Mesendoderm (in vitro differentiated cells): Measurements from ENCODE around the gene OR5T2. TPM values are rescaled to one million over a fixed set of nuclear protein-coding genes. Genes with fewer than 3 reads are reported as not detected.
"Not testable (repeated sequence)": the region's sequence is repeated elsewhere in the genome, so short reads cannot be mapped to it uniquely, and the experiment has no call there.

Source experiments
- DNase-seq: peaks from one replicate; pipeline ENCODE4 v3.0.0; 2013
- H2AK5ac ChIP-seq: 2 replicates; pipeline ENCODE4 v1.6.1; 2013; ENCODE audit warnings: low read length, inconsistent platforms
- H2BK120ac ChIP-seq: 2 replicates; pipeline ENCODE4 v1.6.1; 2013; ENCODE audit warnings: low read depth, mild to moderate bottlenecking, low read length, moderate library complexity, mixed read lengths
- H2BK15ac ChIP-seq: replicated peaks from 2 replicates; pipeline ENCODE4 v1.6.1; 2013; ENCODE audit warnings: low read depth, mild to moderate bottlenecking, moderate library complexity
- H2BK5ac ChIP-seq: 2 replicates; pipeline ENCODE4 v1.6.1; 2013; ENCODE audit warnings: low read length, inconsistent platforms
- H3K18ac ChIP-seq: 2 replicates; pipeline ENCODE4 v1.6.1; 2013; ENCODE audit warnings: mild to moderate bottlenecking, low read length, mixed read lengths
- H3K23ac ChIP-seq: one replicate; pipeline ENCODE4 v1.6.1; 2013; ENCODE audit warnings: low read length
- H3K27ac ChIP-seq: 2 replicates; pipeline ENCODE4 v1.5.1; 2013; ENCODE audit warnings: low read depth, mild to moderate bottlenecking, inconsistent platforms, low read length, moderate library complexity
- H3K27me3 ChIP-seq: 2 replicates; pipeline ENCODE4 v1.6.1; 2013; ENCODE audit warnings: low read length, control low read depth, mild to moderate bottlenecking, inconsistent platforms; ENCODE audit not compliant: insufficient read depth, poor library complexity
- H3K36me3 ChIP-seq: 2 replicates; pipeline ENCODE4 v1.6.1; 2013; ENCODE audit warnings: low read length, inconsistent platforms; ENCODE audit not compliant: control insufficient read depth, insufficient read depth
- H3K4ac ChIP-seq: one replicate; pipeline ENCODE4 v1.6.1; 2013; ENCODE audit warnings: low read depth, mild to moderate bottlenecking, low read length, moderate library complexity
- H3K4me1 ChIP-seq: 2 replicates; pipeline ENCODE4 v1.6.1; 2013; ENCODE audit warnings: low read depth, low read length, inconsistent platforms; ENCODE audit not compliant: control insufficient read depth
- H3K4me2 ChIP-seq: 2 replicates; pipeline ENCODE4 v1.6.1; 2013; ENCODE audit warnings: low read length
- H3K4me3 ChIP-seq: 2 replicates; pipeline ENCODE4 v1.5.1; 2013; ENCODE audit warnings: mild to moderate bottlenecking, low read length
- H3K56ac ChIP-seq: one replicate; pipeline ENCODE4 v1.6.1; 2013; ENCODE audit warnings: low read length
- H3K79me1 ChIP-seq: 2 replicates; pipeline ENCODE4 v1.6.1; 2013; ENCODE audit warnings: low read length, inconsistent platforms
- H3K79me2 ChIP-seq: 2 replicates; pipeline ENCODE4 v1.6.1; 2013; ENCODE audit warnings: mild to moderate bottlenecking, low read length; ENCODE audit not compliant: control insufficient read depth, insufficient read depth
- H3K9ac ChIP-seq: 2 replicates; pipeline ENCODE4 v1.6.1; 2013; ENCODE audit warnings: low read length, inconsistent platforms
- H4K5ac ChIP-seq: one replicate; pipeline ENCODE4 v1.6.1; 2013; ENCODE audit warnings: low read length
- H4K8ac ChIP-seq: one replicate; pipeline ENCODE4 v1.6.1; 2013; ENCODE audit warnings: low read depth, mild to moderate bottlenecking, control low read depth, low read length, moderate library complexity
- WGBS: extraction: QIAGEN DNeasy Blood & Tissue Kit; methylation state at CpG from one replicate; pipeline ENCODE4 v1.1.7; 2013; ENCODE audit warnings: low lambda C conversion rate, missing lambda C conversion rate; ENCODE audit not compliant: insufficient coverage; ENCODE audit errors: extremely low coverage; 5-methylcytosine and 5-hydroxymethylcytosine counted together
- polyA plus RNA-seq, 2 experiments: library from polyadenylated mRNA; stranded (reverse); fragments of 200-250 nt; gene quantifications; one replicate each; pipeline ENCODE4 v1.2.3, GENCODE V29; 2013

The OR5T2 gene
- polyA plus RNA-seq (2013, experiment 1 of 2): not detected
- not detected for polyA plus RNA-seq (2013, experiment 2 of 2)

DNA sequence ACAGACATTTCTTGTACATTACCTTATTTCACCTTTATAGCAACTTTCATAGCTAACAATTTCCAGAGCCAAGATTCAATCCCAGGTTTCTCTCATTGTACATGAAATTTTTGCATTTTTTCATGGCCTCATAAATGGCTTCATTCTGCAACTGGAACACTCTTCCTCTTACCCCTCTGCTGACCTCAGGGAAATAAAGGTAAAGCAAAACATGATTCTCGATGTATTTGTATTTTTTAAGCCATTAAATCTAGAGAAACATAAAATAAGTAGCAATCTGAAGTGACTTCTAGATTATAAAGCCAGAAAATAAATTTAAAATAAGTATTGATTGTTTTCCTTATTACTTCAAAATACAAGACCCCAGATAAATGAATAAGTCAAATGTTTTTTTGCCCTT, at the start of gene OR5T2:
Gene OR5T2, minus strand, starts transcription at position 101 of the 400 bp plus-strand sequence. CDS start 1,193 bp downstream, outside the sequence.
- Histone ChIP-seq H2BK15ac (no peak within 1 kb of the TSS), H3K56ac (no peak within 1 kb of the TSS), H4K5ac (no peak within 1 kb of the TSS), H3K18ac (no peak within 1 kb of the TSS), H2BK120ac (no peak within 1 kb of the TSS), H2AK5ac (no peak within 1 kb of the TSS), H3K4me2 (no peak within 1 kb of the TSS), H3K9ac (no peak within 1 kb of the TSS), H3K4me1 (no peaks in the 10 kb centered on the region), H2BK5ac (no peak within 1 kb of the TSS), H3K27ac (no peak within 1 kb of the TSS), H3K4me3 (no peak within 1 kb of the TSS), H3K79me2 (no peaks in the 10 kb centered on the region), H3K27me3 (no peaks in the 10 kb centered on the region), H3K79me1 (no peaks in the 10 kb centered on the region), H3K4ac (no peak within 1 kb of the TSS), H3K36me3 (no peaks in the 10 kb centered on the region), H3K23ac (no peak within 1 kb of the TSS), H4K8ac (no peak within 1 kb of the TSS)
- no peak for DNase-seq
- no CpG with 5 or more reads among the region's 1 CpG for WGBS

DNA sequence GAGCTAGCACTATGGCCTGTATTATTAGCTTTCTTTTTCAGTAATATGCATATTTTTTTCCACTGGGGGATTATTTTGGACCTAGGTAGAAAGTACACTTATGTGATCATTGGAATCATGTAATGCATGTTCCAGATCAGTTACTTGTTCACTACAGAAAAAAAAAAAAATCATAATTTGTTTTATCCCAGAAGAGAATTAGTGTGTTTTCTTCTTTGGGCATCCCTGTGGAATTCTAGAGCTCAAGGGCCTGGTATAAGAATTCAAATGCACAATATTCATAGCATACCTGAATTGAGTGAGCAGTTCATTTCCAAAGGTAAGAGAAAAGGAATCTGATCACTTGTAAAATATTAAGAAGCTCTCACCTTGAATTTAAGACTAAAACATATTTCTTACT, 39.8 kb upstream of the OR5T2 start, which contains the start of gene OR5T1:
Gene OR5T1, plus strand, starts transcription at position 301 of the 400 bp plus-strand sequence. CDS start 1,485 bp downstream, outside the sequence.
- Histone ChIP-seq H3K4me3 (no peak within 1 kb of the TSS), H4K8ac (no peak within 1 kb of the TSS), H2AK5ac (no peak within 1 kb of the TSS), H3K18ac (no peak within 1 kb of the TSS), H3K36me3 (no peaks in the 10 kb centered on the region), H3K27me3 (no peaks in the 10 kb centered on the region), H3K23ac (no peak within 1 kb of the TSS), H3K9ac (no peak within 1 kb of the TSS), H3K4me1 (no peaks in the 10 kb centered on the region), H3K4ac (no peak within 1 kb of the TSS), H3K56ac (no peak within 1 kb of the TSS), H3K4me2 (no peak within 1 kb of the TSS), H2BK120ac (no peak within 1 kb of the TSS), H3K79me1 (no peaks in the 10 kb centered on the region), H3K27ac (no peak within 1 kb of the TSS), H2BK15ac (no peak within 1 kb of the TSS), H2BK5ac (no peak within 1 kb of the TSS), H4K5ac (no peak within 1 kb of the TSS), H3K79me2 (no peaks in the 10 kb centered on the region)
- no peak for DNase-seq

DNA sequence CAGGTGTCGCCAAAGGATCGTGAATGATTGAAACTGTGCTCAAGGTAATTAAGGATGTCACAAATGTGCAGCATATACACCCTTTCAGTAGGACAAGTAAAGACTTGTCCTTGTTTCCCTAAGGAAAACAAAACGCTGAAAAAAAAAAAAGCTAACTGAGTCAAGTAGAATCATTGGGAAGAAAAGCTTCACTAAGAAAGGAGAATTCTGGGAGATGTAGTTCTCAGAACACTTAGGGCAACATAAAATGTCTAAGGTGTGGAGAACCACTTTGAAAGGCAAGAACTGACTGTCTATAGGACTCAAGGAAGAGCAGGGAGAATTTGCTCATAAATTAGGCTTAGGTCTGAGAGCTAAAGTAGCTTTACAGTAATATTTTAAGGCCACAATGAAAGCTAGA, 37.0 kb upstream of the OR5T2 start:
- Histone ChIP-seq H3K9ac (no peak overlapping the region), H3K79me1 (no peaks in the 10 kb centered on the region), H3K4me3 (no peak overlapping the region), H4K8ac (no peak overlapping the region), H2BK5ac (no peak overlapping the region), H3K56ac (no peak overlapping the region), H3K18ac (no peak overlapping the region), H2AK5ac (no peak overlapping the region), H4K5ac (no peak overlapping the region), H3K23ac (no peak overlapping the region), H3K4ac (no peak overlapping the region), H2BK15ac (no peak overlapping the region), H3K4me1 (no peaks in the 10 kb centered on the region), H3K4me2 (no peak overlapping the region), H3K27ac (no peak overlapping the region), H3K79me2 (no peaks in the 10 kb centered on the region), H3K27me3 (no peaks in the 10 kb centered on the region), H3K36me3 (no peaks in the 10 kb centered on the region), H2BK120ac (no peak overlapping the region)
- WGBS: no CpG with 5 or more reads among the region's 3 CpGs
- no peak for DNase-seq

DNA sequence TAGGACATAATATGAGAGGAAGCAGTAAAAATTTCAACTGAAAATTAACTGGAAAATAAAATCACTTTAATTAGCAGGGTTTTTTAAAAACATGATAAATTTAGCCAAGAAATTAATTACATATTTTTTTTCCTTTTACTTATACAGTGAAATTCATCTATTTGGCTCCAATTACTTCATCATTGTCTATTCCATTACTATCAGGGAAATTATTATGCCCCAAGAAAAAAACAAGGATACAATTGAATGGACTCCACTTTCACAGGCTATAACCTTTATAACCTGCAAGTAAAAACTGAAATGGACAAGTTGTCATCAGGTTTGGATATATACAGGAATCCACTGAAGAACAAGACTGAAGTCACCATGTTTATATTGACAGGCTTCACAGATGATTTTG, 17.9 kb upstream of the OR5T2 start, which contains the start of gene OR5T3:
Gene OR5T3, plus strand, starts transcription at position 301 of the 400 bp plus-strand sequence. Its CDS starts 0 bp downstream, at position 301.
- H3K36me3 ChIP-seq: no peaks in the 10 kb centered on the region
- H3K27me3 ChIP-seq: no peaks in the 10 kb centered on the region
- H2BK5ac ChIP-seq: no peak within 1 kb of the TSS
- no peak within 1 kb of the TSS for H3K9ac ChIP-seq
- H3K4me2 ChIP-seq: no peak within 1 kb of the TSS
- no peaks in the 10 kb centered on the region for H3K4me1 ChIP-seq
- no peak within 1 kb of the TSS for H3K4me3 ChIP-seq
- no peak within 1 kb of the TSS for H2BK15ac ChIP-seq
- H4K5ac ChIP-seq: no peak within 1 kb of the TSS
- H3K23ac ChIP-seq: no peak within 1 kb of the TSS
- H3K56ac ChIP-seq: no peak within 1 kb of the TSS
- no peaks in the 10 kb centered on the region for H3K79me2 ChIP-seq
- DNase-seq: no peak
- no peak within 1 kb of the TSS for H3K18ac ChIP-seq
- H3K4ac ChIP-seq: no peak within 1 kb of the TSS
- H2AK5ac ChIP-seq: no peak within 1 kb of the TSS
- no peak within 1 kb of the TSS for H4K8ac ChIP-seq
- no peaks in the 10 kb centered on the region for H3K79me1 ChIP-seq
- H2BK120ac ChIP-seq: no peak within 1 kb of the TSS
- H3K27ac ChIP-seq: no peak within 1 kb of the TSS

- H3K4ac ChIP-seq: not testable (repeated sequence)
- no CpG with 5 or more reads among the region's 5 CpGs for WGBS
Observed at GRCh38 chr11:56219735-56220134, 14.3 kb downstream of the OR5T2 start.

GRCh38 chr11:56214537-56214936, 19.5 kb downstream of the OR5T2 start:
- no CpG with 5 or more reads among the region's 2 CpGs for WGBS
- no peak for DNase-seq
- H3K27ac ChIP-seq: no peak overlapping the region

More at GRCh38 chr11:56219735-56220134, 14.3 kb downstream of the OR5T2 start:
- not testable (repeated sequence) for H2AK5ac ChIP-seq, H3K36me3 ChIP-seq, H2BK5ac ChIP-seq, H3K27ac ChIP-seq, H3K4me2 ChIP-seq, H3K18ac ChIP-seq, H2BK15ac ChIP-seq, H3K79me2 ChIP-seq, H3K23ac ChIP-seq, H3K56ac ChIP-seq, DNase-seq, H3K79me1 ChIP-seq, H4K8ac ChIP-seq, H3K4me3 ChIP-seq, H3K9ac ChIP-seq, H4K5ac ChIP-seq, H3K27me3 ChIP-seq, H2BK120ac ChIP-seq, H3K4me1 ChIP-seq

More at GRCh38 chr11:56214537-56214936, 19.5 kb downstream of the OR5T2 start:
- no peaks in the 10 kb centered on the region for H3K79me1 ChIP-seq
- H3K4me3 ChIP-seq: no peak overlapping the region
- H3K56ac ChIP-seq: no peak overlapping the region
- no peak overlapping the region for H2BK5ac ChIP-seq
- H3K36me3 ChIP-seq: no peaks in the 10 kb centered on the region
- H3K27me3 ChIP-seq: no peaks in the 10 kb centered on the region
- no peak overlapping the region for H2BK120ac ChIP-seq
- no peak overlapping the region for H3K4ac ChIP-seq
- H3K23ac ChIP-seq: no peak overlapping the region
- no peak overlapping the region for H4K8ac ChIP-seq
- H3K18ac ChIP-seq: no peak overlapping the region
- H3K4me1 ChIP-seq: no peaks in the 10 kb centered on the region
- H2BK15ac ChIP-seq: no peak overlapping the region
- no peak overlapping the region for H4K5ac ChIP-seq
- H3K9ac ChIP-seq: no peak overlapping the region
- no peaks in the 10 kb centered on the region for H3K79me2 ChIP-seq
- no peak overlapping the region for H3K4me2 ChIP-seq
- no peak overlapping the region for H2AK5ac ChIP-seq
